ENCODE measurements around the gene SORCS2. TPM values are rescaled to one million over a fixed set of nuclear protein-coding genes. Genes with fewer than 3 reads are reported as not detected.
A peak's percentile ranks its signal among the peaks of the same experiment; 100 is the strongest.

The SORCS2 gene
- 5.2 and 12.9 TPM in 2 replicates for total RNA-seq (ENCODE audit: low replicate concordance)

GRCh38 chr4:7192252-7193029, at the start of gene SORCS2:
Gene SORCS2, plus strand, starts transcription at chr4:7192538.
- no peak within 1 kb of the TSS for H3K27ac ChIP-seq
- H3K79me2 ChIP-seq (ENCODE audit: low read depth), result no peaks in the 10 kb centered on the region
- peak within 1 kb of the TSS; percentile 45 for H3K9ac ChIP-seq
- Mint-ChIP-seq H3K4me3 (peak within 1 kb of the TSS; percentile 85), H3K4me1 (peaks cover 36% of the 10 kb centered on the region), H3K9me3 (no peaks in the 10 kb centered on the region), H3K36me3 (no peaks in the 10 kb centered on the region), H3K27me3 (ENCODE audit: insufficient read depth, low read depth) (peaks cover 33% of the 10 kb centered on the region), H3K27ac (no peak within 1 kb of the TSS)
- H3K27me3 ChIP-seq, result peaks cover 65% of the 10 kb centered on the region
- peaks cover 34% of the 10 kb centered on the region for H4K20me1 ChIP-seq (ENCODE audit: low read depth)
- H3K4me3 ChIP-seq, result peak within 1 kb of the TSS; percentile 74
- no peaks in the 10 kb centered on the region for H3K36me3 ChIP-seq
- TF ChIP-seq EZH2phosphoT487 (IDR thresholded peaks at IDR 0.05), result no peak
- TF ChIP-seq CTCF (IDR thresholded peaks at IDR 0.05), result peak; percentile 61
- H3K4me2 ChIP-seq, result peak within 1 kb of the TSS; percentile 94
- peaks cover 35% of the 10 kb centered on the region for H3K4me1 ChIP-seq
- DNase-seq (ENCODE audit: low spot score), result peak; percentile 90
- no peaks in the 10 kb centered on the region for H3K9me3 ChIP-seq (ENCODE audit: low read depth)
- no peaks in the 10 kb centered on the region for H3F3A ChIP-seq (ENCODE audit: low read depth)
- peak within 1 kb of the TSS; percentile 76 for H2AFZ ChIP-seq (replicated peaks)

- no peak overlapping the region for H3K4me2 ChIP-seq
- no peaks in the 10 kb centered on the region for H4K20me1 ChIP-seq (ENCODE audit: low read depth)
- H3K9me3 Mint-ChIP-seq, result no peaks in the 10 kb centered on the region
- no peak overlapping the region for H2AFZ ChIP-seq (replicated peaks)
- no peak for DNase-seq (ENCODE audit: low spot score)
- no peak overlapping the region for H3K4me3 Mint-ChIP-seq
- H3K4me1 ChIP-seq, result peaks cover 4% of the 10 kb centered on the region
- no peak overlapping the region for H3K27ac Mint-ChIP-seq
- H3K27me3 ChIP-seq, result no peaks in the 10 kb centered on the region
- H3K9ac ChIP-seq, result no peak overlapping the region
- peaks cover 35% of the 10 kb centered on the region for H3K4me1 Mint-ChIP-seq
- H3K9me3 ChIP-seq (ENCODE audit: low read depth), result no peaks in the 10 kb centered on the region
- no peaks in the 10 kb centered on the region for H3K36me3 ChIP-seq
- H3K79me2 ChIP-seq (ENCODE audit: low read depth), result no peaks in the 10 kb centered on the region
- no peak for TF ChIP-seq EZH2phosphoT487 (IDR thresholded peaks at IDR 0.05)
- peaks cover 3% of the 10 kb centered on the region for H3K27me3 Mint-ChIP-seq (ENCODE audit: insufficient read depth, low read depth)
- peaks cover 10% of the 10 kb centered on the region for H3F3A ChIP-seq (ENCODE audit: low read depth)
- no peak overlapping the region for H3K27ac ChIP-seq
- H3K4me3 ChIP-seq, result no peak overlapping the region
- H3K36me3 Mint-ChIP-seq, result no peaks in the 10 kb centered on the region
Observed at GRCh38 chr4:7144374-7145290, 47.7 kb upstream of the SORCS2 start.

- no peaks in the 10 kb centered on the region for H3K36me3 Mint-ChIP-seq
- H3K27me3 Mint-ChIP-seq (ENCODE audit: insufficient read depth, low read depth), result peaks cover 3% of the 10 kb centered on the region
- Histone ChIP-seq H3K79me2 (ENCODE audit: low read depth) (no peaks in the 10 kb centered on the region), H3K4me1 (peaks cover 4% of the 10 kb centered on the region), H2AFZ (replicated peaks) (no peak overlapping the region), H3F3A (ENCODE audit: low read depth) (peaks cover 10% of the 10 kb centered on the region), H3K9me3 (ENCODE audit: low read depth) (no peaks in the 10 kb centered on the region), H3K36me3 (no peaks in the 10 kb centered on the region), H3K27ac (no peak overlapping the region), H4K20me1 (ENCODE audit: low read depth) (no peaks in the 10 kb centered on the region), H3K27me3 (no peaks in the 10 kb centered on the region), H3K4me2 (no peak overlapping the region), H3K4me3 (no peak overlapping the region), H3K9ac (no peak overlapping the region)
- peaks cover 30% of the 10 kb centered on the region for H3K4me1 Mint-ChIP-seq
- H3K9me3 Mint-ChIP-seq, result no peaks in the 10 kb centered on the region
- no peak for TF ChIP-seq CTCF (IDR thresholded peaks at IDR 0.05)
- TF ChIP-seq EZH2 (IDR thresholded peaks at IDR 0.05), result no peak
- no peak for TF ChIP-seq EZH2phosphoT487 (IDR thresholded peaks at IDR 0.05)
- peak overlapping the region; percentile 72 for H3K27ac Mint-ChIP-seq
- no peak overlapping the region for H3K4me3 Mint-ChIP-seq
- no peak for DNase-seq (ENCODE audit: low spot score)
Observed at GRCh38 chr4:7145291-7145934, 46.9 kb upstream of the SORCS2 start.

Measured in neural progenitor cell (in vitro differentiated cells).